Gastroesophageal sphincter (tissue), 4 donors: ENCODE results near the gene TRPC4. TPM values are rescaled to one million over a fixed set of nuclear protein-coding genes. Genes with fewer than 3 reads are reported as not detected.
"Not testable (repeated sequence)": the region's sequence is repeated elsewhere in the genome, so short reads cannot be mapped to it uniquely, and the experiment has no call there.

Experiments
- ATAC-seq: fragments of 150-250 bp; one replicate; pipeline ENCODE4 v1.9.1; 2016; ENCODE audit warnings: mild to moderate bottlenecking, moderate library complexity
- H3K27ac ChIP-seq, 4 donors: fragments of 200-600 bp; sonication (generic) in 3 of 4; 1 replicate in 3 of 4; 2 replicates in 1 of 4; pipeline ENCODE4 v1.5.1; 2016 to 2019
- H3K27me3 ChIP-seq: fragments of 200-600 bp; sonication (generic); one replicate; pipeline ENCODE4 v1.5.1; 2019
- H3K36me3 ChIP-seq, 2 donors: fragments of 200-600 bp; sonication (generic); one replicate each; pipeline ENCODE4 v1.5.1; 2019; ENCODE audit warnings: control low read depth in 1 of 2
- H3K4me1 ChIP-seq, 3 donors: fragments of 200-600 bp; sonication (generic); 1 replicate in 2 of 3; 2 replicates in 1 of 3; pipeline ENCODE4 v1.5.1; 2016 to 2019; ENCODE audit warnings: control low read depth in 2 of 3
- H3K4me3 ChIP-seq, 2 donors: fragments of 200-600 bp; sonication (generic); one replicate each; pipeline ENCODE4 v1.5.1; 2019; ENCODE audit warnings: mild to moderate bottlenecking in 1 of 2, moderate library complexity in 1 of 2
- H3K9me3 ChIP-seq, 3 donors: fragments of 200-600 bp; sonication (generic); one replicate each; pipeline ENCODE4 v1.5.1; 2017 to 2019; ENCODE audit warnings: control low read depth in 2 of 3
- EP300 ChIP-seq: sonication (generic); formaldehyde crosslinking; IDR thresholded peaks from one replicate; pipeline ENCODE4 v1.6.1; 2017; ENCODE audit warnings: antibody characterized with exemption, mild to moderate bottlenecking
- POLR2A ChIP-seq, 2 donors: fragments of 450-650 bp; IDR thresholded peaks; one replicate each; pipeline ENCODE4 v1.6.1; 2017; ENCODE audit warnings: antibody characterized with exemption in 2 of 2, mild to moderate bottlenecking in 2 of 2, moderate library complexity in 1 of 2
- POLR2AphosphoS5 ChIP-seq: sonication (generic); formaldehyde crosslinking; IDR thresholded peaks from one replicate; pipeline ENCODE4 v1.6.1; 2017; ENCODE audit warnings: antibody characterized with exemption
- WGBS, 2 donors: methylation state at CpG; one replicate each; pipeline ENCODE4 v1.1.5; 2018; ENCODE audit warnings: low coverage in 1 of 2; 5-methylcytosine and 5-hydroxymethylcytosine counted together
- total RNA-seq, 4 donors: library from RNA; depleted of rRNA; stranded (reverse); fragments of >200 nt; gene quantifications; one replicate each; pipeline ENCODE4 v1.1.0, GENCODE V29; 2016
- TF ChIP-seq, protein P1 (sequence below), 4 experiments: fragments of 200-600 bp in 2 of 4; fragments of 450-650 bp in 2 of 4; sonication (generic) in 1 of 4; IDR thresholded peaks; one replicate each; pipeline ENCODE4 v1.5.1; 2017 to 2019; ENCODE audit warnings: antibody characterized with exemption in 4 of 4, mild to moderate bottlenecking in 2 of 4, moderate library complexity in 2 of 4

TRPC4 gene
- total RNA-seq, 4 donors from 2014 or later = 0.31 to 1.1 (median 0.87) TPM; not detected in 1

DNA sequence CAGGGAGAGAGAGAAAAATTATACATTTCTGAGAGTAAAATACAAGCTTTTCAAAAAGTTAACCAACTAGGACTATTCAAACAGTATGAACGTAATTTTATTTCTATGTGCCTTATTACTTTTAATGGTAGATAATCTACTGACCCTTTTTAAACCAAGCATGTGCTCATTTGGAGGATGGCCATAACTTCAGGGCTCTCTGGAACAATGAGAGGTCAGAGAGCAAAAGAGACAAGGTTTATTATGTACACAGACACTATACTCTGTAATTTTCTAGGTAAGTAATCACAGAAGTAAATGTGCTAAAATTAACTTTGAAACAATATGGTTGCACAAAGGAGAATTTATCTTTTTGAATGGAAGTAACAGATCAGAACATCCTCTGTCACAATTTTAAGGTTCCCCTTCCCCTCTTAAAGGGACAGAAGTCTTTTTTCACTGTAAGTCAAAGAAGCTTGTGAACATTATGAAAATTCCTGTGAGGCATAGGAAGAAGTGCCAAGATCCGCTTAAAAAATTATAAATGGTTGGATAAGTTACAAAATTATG is 272.0 kb downstream of the TRPC4 start:
- no peak for ATAC-seq
- Histone ChIP-seq H3K4me1 (peaks cover 0 to 22% (median 0%) of the 10 kb centered on the region in 3 donors), H3K9me3 (no peaks in the 10 kb centered on the region), H3K36me3 (no peaks in the 10 kb centered on the region), H3K27ac (peak overlapping the region in 1 of 4 donors; percentile 7), H3K4me3 (peak overlapping the region in 1 of 2 donors; percentile 36), H3K27me3 (no peaks in the 10 kb centered on the region)
- TF ChIP-seq EP300 (no peak), POLR2AphosphoS5 (no peak), POLR2A (IDR thresholded peaks at IDR 0.05) (no peak)
- TF ChIP-seq, protein P1, sequence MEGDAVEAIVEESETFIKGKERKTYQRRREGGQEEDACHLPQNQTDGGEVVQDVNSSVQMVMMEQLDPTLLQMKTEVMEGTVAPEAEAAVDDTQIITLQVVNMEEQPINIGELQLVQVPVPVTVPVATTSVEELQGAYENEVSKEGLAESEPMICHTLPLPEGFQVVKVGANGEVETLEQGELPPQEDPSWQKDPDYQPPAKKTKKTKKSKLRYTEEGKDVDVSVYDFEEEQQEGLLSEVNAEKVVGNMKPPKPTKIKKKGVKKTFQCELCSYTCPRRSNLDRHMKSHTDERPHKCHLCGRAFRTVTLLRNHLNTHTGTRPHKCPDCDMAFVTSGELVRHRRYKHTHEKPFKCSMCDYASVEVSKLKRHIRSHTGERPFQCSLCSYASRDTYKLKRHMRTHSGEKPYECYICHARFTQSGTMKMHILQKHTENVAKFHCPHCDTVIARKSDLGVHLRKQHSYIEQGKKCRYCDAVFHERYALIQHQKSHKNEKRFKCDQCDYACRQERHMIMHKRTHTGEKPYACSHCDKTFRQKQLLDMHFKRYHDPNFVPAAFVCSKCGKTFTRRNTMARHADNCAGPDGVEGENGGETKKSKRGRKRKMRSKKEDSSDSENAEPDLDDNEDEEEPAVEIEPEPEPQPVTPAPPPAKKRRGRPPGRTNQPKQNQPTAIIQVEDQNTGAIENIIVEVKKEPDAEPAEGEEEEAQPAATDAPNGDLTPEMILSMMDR (IDR thresholded peaks at IDR 0.05) = no peak
- 31 to 39% methylated on average over 2 of the region's 2 CpGs for WGBS, 2 donors

DNA sequence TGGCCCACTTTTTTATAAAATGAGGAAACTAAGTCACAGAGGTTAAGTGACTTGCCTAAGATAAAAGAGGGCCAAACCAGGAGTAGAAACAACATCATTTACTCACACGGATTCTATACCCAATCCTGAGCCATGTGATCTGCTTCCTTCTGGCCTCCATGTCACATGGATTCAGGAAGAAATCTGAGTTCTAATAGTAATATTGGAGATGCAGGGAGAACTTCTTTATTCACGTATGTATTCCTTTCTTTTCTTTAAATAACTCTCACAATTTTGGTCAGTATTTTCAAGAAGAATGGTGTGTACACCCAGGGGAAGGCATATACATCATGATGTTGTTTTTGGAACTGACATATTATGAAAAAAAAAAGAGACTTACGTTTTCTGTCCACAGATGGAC is 272.8 kb downstream of the TRPC4 start:
- ATAC-seq = no peak
- H3K27ac ChIP-seq = peak overlapping the region in 1 of 4 donors; percentile 7
- H3K27me3 ChIP-seq = no peaks in the 10 kb centered on the region
- H3K4me1 ChIP-seq = peaks cover 0 to 14% (median 0%) of the 10 kb centered on the region in 3 donors
- no peak for TF ChIP-seq EP300
- no peak for TF ChIP-seq POLR2AphosphoS5
- TF ChIP-seq, protein P1 (IDR thresholded peaks at IDR 0.05) = no peak
- no peak for TF ChIP-seq POLR2A (IDR thresholded peaks at IDR 0.05)
- H3K4me3 ChIP-seq = peak overlapping the region in 1 of 2 donors; percentile 36
- H3K9me3 ChIP-seq = no peaks in the 10 kb centered on the region
- no peaks in the 10 kb centered on the region for H3K36me3 ChIP-seq
- 45 to 48% methylated on average over 3 of the region's 3 CpGs for WGBS, 2 donors

DNA sequence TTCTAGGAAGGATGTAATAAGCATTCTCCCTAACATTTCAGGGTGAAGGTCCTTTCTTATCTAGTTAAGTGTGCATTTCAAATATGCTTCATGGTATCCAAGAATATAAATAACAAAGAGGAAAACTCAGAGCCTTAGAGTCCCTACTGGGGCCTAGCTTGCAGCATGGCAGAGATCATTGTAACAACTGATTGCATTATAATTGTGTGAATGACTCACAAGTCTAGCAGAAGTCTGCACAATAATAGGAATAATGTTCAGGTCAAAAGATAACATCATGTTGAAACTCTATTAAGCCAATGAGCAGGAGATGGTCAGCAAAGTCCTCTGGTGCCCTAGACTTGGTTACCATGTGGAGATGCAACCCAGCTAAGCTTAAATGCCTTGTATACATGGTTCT is 274.4 kb downstream of the TRPC4 start:
- ATAC-seq = no peak
- Histone ChIP-seq H3K4me1 (peaks cover 0 to 14% (median 0%) of the 10 kb centered on the region in 3 donors), H3K36me3 (no peaks in the 10 kb centered on the region), H3K27me3 (no peaks in the 10 kb centered on the region), H3K4me3 (no peak overlapping the region), H3K9me3 (no peaks in the 10 kb centered on the region), H3K27ac (no peak overlapping the region)
- no peak for TF ChIP-seq EP300
- TF ChIP-seq POLR2AphosphoS5 = no peak
- TF ChIP-seq POLR2A (IDR thresholded peaks at IDR 0.05) = no peak
- TF ChIP-seq, protein P1 (IDR thresholded peaks at IDR 0.05) = no peak

DNA sequence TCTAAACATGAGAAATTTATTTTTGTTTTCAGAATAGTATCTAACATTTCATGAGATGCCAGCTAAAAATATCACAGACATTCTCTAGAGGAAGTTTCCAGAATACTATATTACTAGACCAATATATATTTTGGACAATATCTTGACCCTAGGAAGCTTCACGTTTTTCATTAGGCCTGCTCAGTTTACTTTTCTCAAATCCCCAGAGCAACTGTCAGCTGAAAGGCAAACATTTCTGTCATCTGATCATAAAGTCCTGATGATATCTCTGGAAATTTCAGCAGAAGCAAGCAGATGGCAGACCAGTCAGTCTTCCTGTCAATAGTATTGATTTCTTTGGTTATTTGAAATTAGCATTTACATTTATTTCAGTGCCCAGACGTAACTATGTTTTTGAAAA is 275.0 kb downstream of the TRPC4 start:
- TF ChIP-seq EP300 = no peak
- TF ChIP-seq, protein P1 (IDR thresholded peaks at IDR 0.05) = no peak
- TF ChIP-seq POLR2A (IDR thresholded peaks at IDR 0.05) = no peak
- no peak for TF ChIP-seq POLR2AphosphoS5
- H3K27me3 ChIP-seq = no peaks in the 10 kb centered on the region
- no peak overlapping the region for H3K4me3 ChIP-seq
- H3K36me3 ChIP-seq = no peaks in the 10 kb centered on the region
- no peak for ATAC-seq
- H3K9me3 ChIP-seq = no peaks in the 10 kb centered on the region
- H3K27ac ChIP-seq = no peak overlapping the region
- peaks cover 0 to 14% (median 0%) of the 10 kb centered on the region in 3 donors for H3K4me1 ChIP-seq
- 27 to 47% methylated on average over 2 of the region's 2 CpGs for WGBS, 2 donors

DNA sequence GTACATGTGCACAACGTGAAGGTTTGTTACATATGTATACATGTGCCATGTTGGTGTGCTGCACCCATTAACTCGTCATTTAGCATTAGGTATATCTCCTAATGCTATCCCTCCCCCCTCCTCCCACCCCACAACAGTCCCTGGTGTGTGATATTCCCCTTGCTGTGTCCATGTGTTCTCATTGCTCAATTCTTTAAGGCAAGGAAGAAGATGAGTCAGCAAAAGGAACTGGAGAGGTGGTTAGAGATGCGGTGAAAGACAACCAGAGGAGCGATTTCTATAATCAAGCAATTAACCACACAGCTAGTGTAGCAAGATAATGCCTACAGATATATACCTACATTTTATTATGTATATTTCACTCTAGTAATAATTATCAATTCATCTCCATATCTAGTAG is 280.2 kb downstream of the TRPC4 start:
- not testable (repeated sequence) for H3K27me3 ChIP-seq, H3K27ac ChIP-seq, ATAC-seq, H3K4me3 ChIP-seq, H3K4me1 ChIP-seq, H3K9me3 ChIP-seq, H3K36me3 ChIP-seq
- WGBS, 2 donors = 89 to 97% methylated on average over 3 to 4 of the region's 4 CpGs
